Vein endothelial cell (primary cell): ENCODE measurements around the gene SLC5A1. TPM values are rescaled to one million over a fixed set of nuclear protein-coding genes. Genes with fewer than 3 reads are reported as not detected.

Experiments used
- small RNA-seq: library from RNA; depleted of rRNA; stranded (forward); fragments of <200 nt; gene quantifications from one replicate; pipeline ENCODE3, GENCODE V24; 2012
- total RNA-seq: library from RNA; depleted of rRNA; stranded (reverse); fragments of >200 nt; gene quantifications from 2 replicates; pipeline ENCODE4 v1.2.3, GENCODE V29; 2012

SLC5A1 gene
- not detected in 2 replicates for total RNA-seq

GRCh38 chr22:32042924-32043323, at the start of gene SLC5A1:
Gene SLC5A1 (plus strand): TSS chr22:32043261. CDS start chr22:32043282, 21 bp downstream.

GRCh38 chr22:32158712-32159533, 115.9 kb downstream of the SLC5A1 start, which contains the start of gene C22orf42:
Gene C22orf42 (minus strand): TSS chr22:32159303. CDS start chr22:32159215, 88 bp downstream.

Small RNA genes within 50 kb of the gene (small RNA-seq; reads per million reads assigned to genes)
- gene AP1B1P2 = not detected

Other genes with a start within 250 kb of the SLC5A1 start
- 136 and 173 TPM in 2 replicates for gene YWHAH, start 98.7 kb upstream of the SLC5A1 start, total RNA-seq
- not detected in 2 replicates for gene C22orf42, start 116.0 kb downstream of the SLC5A1 start, total RNA-seq
- gene RFPL2, start 161.8 kb downstream of the SLC5A1 start, total RNA-seq = not detected in 2 replicates
- 0.86 and 2.6 TPM in 2 replicates for gene SLC5A4, start 212.1 kb downstream of the SLC5A1 start, total RNA-seq